HCT116 (cell line): ENCODE measurements around the gene EEFSEC. TPM values are rescaled to one million over a fixed set of nuclear protein-coding genes. Genes with fewer than 3 reads are reported as not detected.

Experiments used
- ATAC-seq: fragments of 200-7000 bp; cut with Tn5 transposase; 2 replicates; pipeline ENCODE4 v1.9.1; 2020; ENCODE audit warnings: mild to moderate bottlenecking, moderate library complexity
- BruUV-seq: library from RNA; stranded (reverse); fragments of 400-500 nt; replicated peaks from 2 replicates; lab custom pipeline; 2021; lab: Mats Ljungman, UMichigan
- CTCF ChIA-PET: fragments of 300-600 bp; sonication (Branson Sonifier 250); formaldehyde crosslinking; loops from one replicate; lab custom pipeline; 2021; ENCODE audit warnings: antibody characterized with exemption; lab: Charles Lee
- POLR2A ChIA-PET: fragments of 300-600, 350-600 bp; sonication (Branson Sonifier 250); formaldehyde crosslinking; loops from one replicate; lab custom pipeline; 2021; ENCODE audit warnings: antibody characterized with exemption; lab: Charles Lee
- RAD21 ChIA-PET, 2 experiments: fragments of 300-600 bp; sonication (Branson Sonifier 250); formaldehyde crosslinking; loops; one replicate each; lab custom pipeline; 2023; ENCODE audit warnings: low total read pairs in 2 of 2; ENCODE audit not compliant: uncharacterized antibody in 2 of 2, unreplicated experiment in 2 of 2, low non-redundant PET in 1 of 2; lab: Charles Lee
- DNase-seq: peaks from one replicate; pipeline ENCODE4 v3.0.0-alpha.2; 2010; ENCODE audit warnings: low read depth, low spot score
- H2AFZ ChIP-seq: fragments of 200-600 bp; shearing (Covaris generic), sonication (generic); 2 replicates; pipeline ENCODE4 v1.6.1; 2017; ENCODE audit warnings: low read depth, mixed run types, mixed read lengths, antibody characterized with exemption, low read length; ENCODE audit not compliant: poor library complexity, severe bottlenecking
- H3K27ac ChIP-seq: 2 replicates; pipeline ENCODE4 v1.5.1; 2012; ENCODE audit warnings: low read depth, low read length
- H3K27me3 ChIP-seq: fragments of 200-600 bp; sonication (generic); 2 replicates; pipeline ENCODE4 v1.6.1; 2016; ENCODE audit warnings: mixed run types, low read length, mixed read lengths; ENCODE audit not compliant: insufficient read depth
- H3K36me3 ChIP-seq, 2 experiments: fragments of 200-500 bp in 1 of 2; fragments of 200-600 bp in 1 of 2; sonication (Bioruptor generic) in 1 of 2; sonication (generic) in 1 of 2; 2 replicates each; pipeline versions ENCODE4 v1.5.1 to v1.6.1; 2014 to 2016; ENCODE audit warnings: low read length in 2 of 2, inconsistent platforms in 1 of 2, mixed read lengths in 1 of 2, mixed run types in 1 of 2; ENCODE audit not compliant: insufficient read depth in 2 of 2, control insufficient read depth in 1 of 2
- H3K4me1 ChIP-seq, 2 experiments: fragments of 200-600 bp in 1 of 2; sonication (generic) in 1 of 2; 2 replicates each; pipeline versions ENCODE4 v1.5.1 to v1.6.1; 2012 to 2017; ENCODE audit warnings: low read length in 2 of 2, inconsistent platforms in 1 of 2, mild to moderate bottlenecking in 1 of 2, mixed read lengths in 1 of 2, mixed run types in 1 of 2, moderate library complexity in 1 of 2; ENCODE audit not compliant: insufficient read depth in 2 of 2, control insufficient read depth in 1 of 2
- H3K4me2 ChIP-seq: fragments of 200-600 bp; sonication (generic); 2 replicates; pipeline ENCODE4 v1.6.1; 2017; ENCODE audit warnings: mixed run types, low read length, mixed read lengths
- H3K4me3 ChIP-seq, 2 experiments: fragments of 200-600 bp in 1 of 2; sonication (generic) in 1 of 2; replicated peaks in 1 of 2; 2 replicates each; pipeline ENCODE4 v1.5.1; 2011 to 2016; ENCODE audit warnings: low read length in 2 of 2, control low read depth in 1 of 2, low read depth in 1 of 2, mild to moderate bottlenecking in 1 of 2, mixed read lengths in 1 of 2, mixed run types in 1 of 2
- H3K79me2 ChIP-seq: fragments of 200-600 bp; sonication (generic); 2 replicates; pipeline ENCODE4 v1.6.1; 2017; ENCODE audit warnings: mild to moderate bottlenecking, mixed run types, low read length, moderate library complexity, mixed read lengths; ENCODE audit not compliant: insufficient read depth
- H3K9ac ChIP-seq: fragments of 200-600 bp; sonication (generic); 2 replicates; pipeline ENCODE4 v1.6.1; 2016; ENCODE audit warnings: low read length, mixed read lengths
- H3K9me2 ChIP-seq: fragments of 200-600 bp; sonication (generic), shearing (Covaris generic); 2 replicates; pipeline ENCODE4 v1.6.1; 2017; ENCODE audit warnings: mixed run types, mild to moderate bottlenecking, moderate library complexity; ENCODE audit not compliant: insufficient read depth
- H3K9me3 ChIP-seq, 2 experiments: fragments of 200-500 bp in 1 of 2; fragments of 200-600 bp in 1 of 2; sonication (Bioruptor generic) in 1 of 2; sonication (generic) in 1 of 2; 2 replicates each; pipeline ENCODE4 v1.6.1; 2014 to 2017; ENCODE audit warnings: low read length in 2 of 2, mixed read lengths in 2 of 2, inconsistent platforms in 1 of 2, low read depth in 1 of 2, mild to moderate bottlenecking in 1 of 2, mixed run types in 1 of 2, moderate library complexity in 1 of 2; ENCODE audit not compliant: control insufficient read depth in 1 of 2, insufficient read depth in 1 of 2
- H4K20me1 ChIP-seq: fragments of 200-600 bp; sonication (generic), shearing (Covaris generic); 2 replicates; pipeline ENCODE4 v1.6.1; 2017; ENCODE audit warnings: mixed run types, mild to moderate bottlenecking, moderate library complexity; ENCODE audit not compliant: insufficient read depth
- CEBPB ChIP-seq: IDR thresholded peaks from 2 replicates; pipeline ENCODE4 v1.6.1; 2012; ENCODE audit warnings: low read depth
- EGR1 ChIP-seq: IDR thresholded peaks from 2 replicates; pipeline ENCODE4 v1.6.1; 2012; ENCODE audit warnings: low read depth
- EZH2phosphoT487 ChIP-seq: fragments of 200-600 bp; IDR thresholded peaks from 2 replicates; pipeline ENCODE4 v1.6.1; 2018; ENCODE audit warnings: antibody characterized with exemption, borderline replicate concordance
- FOSL1 ChIP-seq: IDR thresholded peaks from 2 replicates; pipeline ENCODE4 v1.6.1; 2012; ENCODE audit warnings: low read depth
- POLR2A ChIP-seq: IDR thresholded peaks from 2 replicates; pipeline ENCODE4 v1.7.0; 2011; ENCODE audit warnings: borderline replicate concordance; ENCODE audit not compliant: insufficient read depth, insufficient read length; ENCODE audit errors: extremely low read depth
- RAD21 ChIP-seq: IDR thresholded peaks from 2 replicates; pipeline ENCODE4 v1.6.1; 2012; ENCODE audit warnings: low read depth, mild to moderate bottlenecking
- SIN3A ChIP-seq: IDR thresholded peaks from 2 replicates; pipeline ENCODE4 v1.6.1; 2012; ENCODE audit warnings: low read depth
- SP1 ChIP-seq: IDR thresholded peaks from 2 replicates; pipeline ENCODE4 v1.6.1; 2012; ENCODE audit warnings: low read depth
- TCF7L2 ChIP-seq: IDR thresholded peaks from 2 replicates; pipeline ENCODE4 v1.7.0; 2011; ENCODE audit warnings: borderline replicate concordance, inconsistent platforms; ENCODE audit not compliant: insufficient read depth, insufficient read length; ENCODE audit errors: extremely low read depth
- ZNF274 ChIP-seq: fragments of 200-500 bp; sonication (Bioruptor generic); IDR thresholded peaks from 2 replicates; pipeline ENCODE4 v1.6.1; 2014; ENCODE audit warnings: mild to moderate bottlenecking, low read depth, low read length, inconsistent platforms
- intact Hi-C: fragments of 100-400 bp; cut with micrococcal nuclease; formaldehyde crosslinking; loops from 2 replicates; pipeline ENCODE4 v1.10.0; 2022
- total RNA-seq: library from RNA; stranded (reverse); gene quantifications from one replicate; pipeline ENCODE4 v1.2.1, GENCODE V29; 2021; ENCODE audit not compliant: unreplicated experiment
- TF ChIP-seq, protein P1 (sequence below): IDR thresholded peaks from 2 replicates; pipeline ENCODE4 v1.6.1; 2012
- TF ChIP-seq, protein P2 (sequence below): IDR thresholded peaks from 2 replicates; pipeline ENCODE4 v1.6.1; 2012
- TF ChIP-seq, protein P3 (sequence below), 3 experiments: fragments of 200-600 bp in 1 of 3; sonication (generic) in 1 of 3; IDR thresholded peaks in 2 of 3; conservative IDR thresholded peaks in 1 of 3; 2 replicates each; pipeline ENCODE4 v1.5.1; 2012 to 2017; ENCODE audit warnings: low read depth in 2 of 3, low read length in 2 of 3, antibody characterized with exemption in 1 of 3, borderline replicate concordance in 1 of 3, control low read depth in 1 of 3, mild to moderate bottlenecking in 1 of 3, mixed read lengths in 1 of 3, mixed run types in 1 of 3, moderate library complexity in 1 of 3; ENCODE audit not compliant: insufficient read depth in 1 of 3
- TF ChIP-seq, protein P4 (sequence below): IDR thresholded peaks from 2 replicates; pipeline ENCODE4 v1.6.1; 2012; ENCODE audit warnings: low read depth

The EEFSEC gene
- total RNA-seq, 1 experiment from 2014 or later: 16.1 TPM

DNA sequence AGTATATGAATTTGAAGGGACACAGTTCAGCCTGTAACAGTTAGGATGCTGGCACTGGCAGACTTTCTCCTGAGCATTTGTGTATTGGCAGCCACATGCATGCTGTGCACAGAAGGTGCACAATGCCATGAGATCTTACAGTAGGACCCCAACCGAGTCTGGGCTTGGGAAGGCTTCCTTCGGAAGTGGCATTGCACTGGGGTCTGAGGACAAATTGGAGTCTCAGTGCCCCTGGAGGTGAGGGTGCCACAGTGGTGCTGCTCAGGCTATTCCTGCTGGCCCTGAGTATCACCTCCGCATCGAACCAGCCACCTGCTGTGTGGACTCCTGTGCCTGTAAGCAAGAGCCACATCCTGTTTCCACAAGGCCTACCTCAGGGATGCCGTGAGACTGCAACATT, 213.9 kb downstream of the EEFSEC start:
- ATAC-seq (no peak), DNase-seq (no peak)
- H3K9ac ChIP-seq: no peak overlapping the region
- intact Hi-C loops: no loop called here
- no peaks in the 10 kb centered on the region for H4K20me1 ChIP-seq
- H3K27ac ChIP-seq: no peak overlapping the region
- ChIA-PET POLR2A (no interaction called here), CTCF (no interaction called here), RAD21 (no interaction called here)
- H3K27me3 ChIP-seq: no peaks in the 10 kb centered on the region
- no peak overlapping the region for H3K4me3 ChIP-seq
- TF ChIP-seq, protein P1, sequence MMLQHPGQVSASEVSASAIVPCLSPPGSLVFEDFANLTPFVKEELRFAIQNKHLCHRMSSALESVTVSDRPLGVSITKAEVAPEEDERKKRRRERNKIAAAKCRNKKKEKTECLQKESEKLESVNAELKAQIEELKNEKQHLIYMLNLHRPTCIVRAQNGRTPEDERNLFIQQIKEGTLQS: no peak
- TF ChIP-seq FOSL1 (no peak), POLR2A (no peak), RAD21 (no peak), TCF7L2 (no peak)
- H3K9me2 ChIP-seq: no peaks in the 10 kb centered on the region
- no peak overlapping the region for H3K4me2 ChIP-seq
- H3K36me3 ChIP-seq: no peaks in the 10 kb centered on the region
- BruUV-seq: no TSS peak
- no peaks in the 10 kb centered on the region for H3K9me3 ChIP-seq
- no peak overlapping the region for H2AFZ ChIP-seq
- no peaks in the 10 kb centered on the region for H3K79me2 ChIP-seq
- peaks cover 3 to 9% of the 10 kb centered on the region in 2 experiments; a peak in 2 of 4 replicates for H3K4me1 ChIP-seq

DNA sequence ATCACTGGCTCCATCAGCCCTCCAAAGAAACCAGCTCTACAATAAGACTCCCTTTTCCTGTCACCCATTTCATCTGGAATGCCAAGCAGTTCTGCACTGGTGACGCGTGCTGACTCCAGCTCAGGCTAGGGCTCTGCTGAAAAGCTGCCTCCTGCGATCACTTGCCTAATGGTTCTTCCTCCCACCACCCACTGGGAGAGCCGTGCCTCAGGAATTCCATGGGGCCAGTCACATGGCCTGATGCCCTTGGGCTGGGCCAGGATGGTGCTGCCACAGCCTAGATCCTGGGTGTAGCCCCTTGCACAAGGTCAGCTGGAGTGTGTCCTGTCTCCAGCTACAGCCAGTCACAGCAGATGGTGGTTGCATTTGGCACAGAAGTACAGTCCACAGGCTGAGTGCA, 214.5 kb downstream of the EEFSEC start:
- ChIA-PET CTCF (no interaction called here), RAD21 (no interaction called here)
- no peaks in the 10 kb centered on the region for H3K79me2 ChIP-seq
- intact Hi-C loops: no loop called here
- no TSS peak for BruUV-seq
- no peak overlapping the region for H2AFZ ChIP-seq
- peaks cover 3 to 9% of the 10 kb centered on the region in 2 experiments; a peak in 2 of 4 replicates for H3K4me1 ChIP-seq
- no peaks in the 10 kb centered on the region for H3K27me3 ChIP-seq
- H4K20me1 ChIP-seq: no peaks in the 10 kb centered on the region
- 0 out of 2 replicates have a peak, but pooled peaks have one; percentile 38 for ATAC-seq
- no peaks in the 10 kb centered on the region for H3K9me3 ChIP-seq
- no peaks in the 10 kb centered on the region for H3K9me2 ChIP-seq
- no peak overlapping the region for H3K9ac ChIP-seq
- no peaks in the 10 kb centered on the region for H3K36me3 ChIP-seq
- TF ChIP-seq EGR1: no peak
- no peak for TF ChIP-seq SIN3A
- TF ChIP-seq, protein P2, sequence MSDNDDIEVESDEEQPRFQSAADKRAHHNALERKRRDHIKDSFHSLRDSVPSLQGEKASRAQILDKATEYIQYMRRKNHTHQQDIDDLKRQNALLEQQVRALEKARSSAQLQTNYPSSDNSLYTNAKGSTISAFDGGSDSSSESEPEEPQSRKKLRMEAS: no peak
- TF ChIP-seq, protein P3, sequence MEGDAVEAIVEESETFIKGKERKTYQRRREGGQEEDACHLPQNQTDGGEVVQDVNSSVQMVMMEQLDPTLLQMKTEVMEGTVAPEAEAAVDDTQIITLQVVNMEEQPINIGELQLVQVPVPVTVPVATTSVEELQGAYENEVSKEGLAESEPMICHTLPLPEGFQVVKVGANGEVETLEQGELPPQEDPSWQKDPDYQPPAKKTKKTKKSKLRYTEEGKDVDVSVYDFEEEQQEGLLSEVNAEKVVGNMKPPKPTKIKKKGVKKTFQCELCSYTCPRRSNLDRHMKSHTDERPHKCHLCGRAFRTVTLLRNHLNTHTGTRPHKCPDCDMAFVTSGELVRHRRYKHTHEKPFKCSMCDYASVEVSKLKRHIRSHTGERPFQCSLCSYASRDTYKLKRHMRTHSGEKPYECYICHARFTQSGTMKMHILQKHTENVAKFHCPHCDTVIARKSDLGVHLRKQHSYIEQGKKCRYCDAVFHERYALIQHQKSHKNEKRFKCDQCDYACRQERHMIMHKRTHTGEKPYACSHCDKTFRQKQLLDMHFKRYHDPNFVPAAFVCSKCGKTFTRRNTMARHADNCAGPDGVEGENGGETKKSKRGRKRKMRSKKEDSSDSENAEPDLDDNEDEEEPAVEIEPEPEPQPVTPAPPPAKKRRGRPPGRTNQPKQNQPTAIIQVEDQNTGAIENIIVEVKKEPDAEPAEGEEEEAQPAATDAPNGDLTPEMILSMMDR (IDR thresholded peaks at IDR 0.05 in 2 of 3, conservative IDR thresholded peaks at IDR 0.05 in 1 of 3; ENCODE audit: borderline replicate concordance in 1 of 3, insufficient read depth in 1 of 3, low read depth in 2 of 3, low read length in 2 of 3): no peak
- TF ChIP-seq ZNF274: no peak
- no peak for TF ChIP-seq CEBPB
- no peak for TF ChIP-seq EZH2phosphoT487
- TF ChIP-seq, protein P4, sequence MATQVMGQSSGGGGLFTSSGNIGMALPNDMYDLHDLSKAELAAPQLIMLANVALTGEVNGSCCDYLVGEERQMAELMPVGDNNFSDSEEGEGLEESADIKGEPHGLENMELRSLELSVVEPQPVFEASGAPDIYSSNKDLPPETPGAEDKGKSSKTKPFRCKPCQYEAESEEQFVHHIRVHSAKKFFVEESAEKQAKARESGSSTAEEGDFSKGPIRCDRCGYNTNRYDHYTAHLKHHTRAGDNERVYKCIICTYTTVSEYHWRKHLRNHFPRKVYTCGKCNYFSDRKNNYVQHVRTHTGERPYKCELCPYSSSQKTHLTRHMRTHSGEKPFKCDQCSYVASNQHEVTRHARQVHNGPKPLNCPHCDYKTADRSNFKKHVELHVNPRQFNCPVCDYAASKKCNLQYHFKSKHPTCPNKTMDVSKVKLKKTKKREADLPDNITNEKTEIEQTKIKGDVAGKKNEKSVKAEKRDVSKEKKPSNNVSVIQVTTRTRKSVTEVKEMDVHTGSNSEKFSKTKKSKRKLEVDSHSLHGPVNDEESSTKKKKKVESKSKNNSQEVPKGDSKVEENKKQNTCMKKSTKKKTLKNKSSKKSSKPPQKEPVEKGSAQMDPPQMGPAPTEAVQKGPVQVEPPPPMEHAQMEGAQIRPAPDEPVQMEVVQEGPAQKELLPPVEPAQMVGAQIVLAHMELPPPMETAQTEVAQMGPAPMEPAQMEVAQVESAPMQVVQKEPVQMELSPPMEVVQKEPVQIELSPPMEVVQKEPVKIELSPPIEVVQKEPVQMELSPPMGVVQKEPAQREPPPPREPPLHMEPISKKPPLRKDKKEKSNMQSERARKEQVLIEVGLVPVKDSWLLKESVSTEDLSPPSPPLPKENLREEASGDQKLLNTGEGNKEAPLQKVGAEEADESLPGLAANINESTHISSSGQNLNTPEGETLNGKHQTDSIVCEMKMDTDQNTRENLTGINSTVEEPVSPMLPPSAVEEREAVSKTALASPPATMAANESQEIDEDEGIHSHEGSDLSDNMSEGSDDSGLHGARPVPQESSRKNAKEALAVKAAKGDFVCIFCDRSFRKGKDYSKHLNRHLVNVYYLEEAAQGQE: no peak
- TF ChIP-seq, protein P1: no peak
- no peak for TF ChIP-seq SP1
- TF ChIP-seq, all 23 proteins: peak for 0
- no peak for DNase-seq
- no peak overlapping the region for H3K27ac ChIP-seq
- POLR2A ChIA-PET: interaction anchor here (0.6 kb wide), 1 partner anchor 298 kb away, joined by 3 read pairs; no protein-coding TSS in a partner anchor
- H3K4me2 ChIP-seq: no peak overlapping the region
- no peak overlapping the region for H3K4me3 ChIP-seq
